OCI-LY7 (cell line): Measurements from ENCODE around the gene COPS3.

ENCODE experiments used
- CTCF ChIP-seq: fragments of 200-600 bp; sonication (generic); conservative IDR thresholded peaks from 2 replicates; pipeline ENCODE4 v1.5.1; 2014; ENCODE audit warnings: mild to moderate bottlenecking, antibody characterized with exemption, low read length, moderate library complexity, mixed read lengths
- EZH2phosphoT487 ChIP-seq: fragments of 200-600 bp; sonication (generic); IDR thresholded peaks from 2 replicates; pipeline ENCODE4 v1.6.1; 2018; ENCODE audit warnings: low read depth, borderline replicate concordance, mild to moderate bottlenecking, mixed run types, antibody characterized with exemption, low read length, moderate library complexity, mixed read lengths

- TF ChIP-seq CTCF (no peak), EZH2phosphoT487 (no peak)
Observed at GRCh38 chr17:17295141-17295540, 14.1 kb upstream of the COPS3 start.
